NCI-H2196 treated with DMSO at 0.1 percent for 48 hours (cell line): ENCODE data around the gene TM4SF20.

Experiments
- DNase-seq: peaks from one replicate; lab custom pipeline; 2025; ENCODE audit not compliant: unreplicated experiment; lab: John Stamatoyannopoulos, UW

The TM4SF20 gene

DNA sequence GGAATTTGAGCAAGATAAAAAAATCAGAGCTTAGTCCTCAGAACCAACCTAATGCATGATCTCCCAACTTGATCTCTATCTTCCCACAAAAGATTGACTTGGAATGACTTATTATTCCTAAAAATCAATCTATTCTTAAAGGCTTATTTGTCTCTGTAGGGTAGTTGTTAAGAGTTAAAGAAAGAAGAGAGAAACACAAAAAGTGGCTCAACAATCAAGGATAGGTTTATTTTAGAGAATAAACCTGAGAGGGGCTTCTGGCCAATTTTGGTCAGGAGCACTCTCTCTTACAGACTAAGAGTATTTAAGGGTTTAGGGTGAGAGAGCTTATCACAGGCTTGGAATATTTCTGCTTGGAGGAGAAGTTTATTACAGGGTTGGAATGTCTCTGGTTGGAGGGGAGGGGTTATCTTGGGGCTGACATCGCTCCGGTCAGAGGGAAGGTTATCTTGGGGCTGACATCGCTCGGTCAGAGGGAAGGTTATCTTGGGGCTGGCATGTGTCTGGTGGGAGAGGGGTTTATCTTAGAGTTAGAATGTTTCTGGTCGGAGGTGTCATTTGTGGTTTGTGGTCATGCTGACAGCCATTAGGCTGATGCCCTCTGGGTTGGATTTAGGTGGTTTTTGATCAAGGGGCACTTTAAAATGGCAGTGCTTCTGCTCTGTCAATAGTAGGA, 56.4 kb downstream of the TM4SF20 start:
- DNase-seq, result no peak

- no peak for DNase-seq
Measured at GRCh38 chr2:227320305-227321094, 58.6 kb downstream of the TM4SF20 start.

GRCh38 chr2:227317834-227318233, 61.3 kb downstream of the TM4SF20 start:
- DNase-seq, result no peak

- no peak for DNase-seq
Measured at GRCh38 chr2:227313310-227313709, 65.8 kb downstream of the TM4SF20 start.

DNA sequence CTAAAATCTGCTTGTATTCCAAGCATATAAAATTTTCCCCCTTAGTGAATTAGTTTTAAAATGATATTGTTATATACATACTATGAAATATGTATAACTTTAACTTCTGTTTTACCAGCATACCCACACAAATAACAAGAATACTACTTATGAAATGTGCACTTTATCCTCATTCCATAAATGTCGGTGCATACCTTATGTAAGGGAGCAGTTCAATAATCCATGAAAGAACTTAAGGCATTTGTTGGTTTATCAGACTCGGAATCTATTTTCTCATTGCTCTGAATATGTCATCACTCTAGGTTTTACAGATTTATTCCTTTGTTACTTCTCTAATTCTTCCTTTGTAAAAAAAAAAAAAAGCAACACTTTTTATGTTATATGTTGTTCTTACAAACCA, 66.5 kb downstream of the TM4SF20 start:
- no peak for DNase-seq
